Activated CD8-positive, alpha-beta memory T cell treated with anti-CD3 and anti-CD28 coated beads for 1 hour (primary cell): ENCODE results near the gene ETV3L.
"Not testable (repeated sequence)": the region's sequence is repeated elsewhere in the genome, so short reads cannot be mapped to it uniquely, and the experiment has no call there.

Experiments used
- DNase-seq, 2 donors: peaks; one replicate each; pipeline ENCODE4 v3.0.0-alpha.2; 2020; ENCODE audit warnings: low read depth in 1 of 2; ENCODE audit errors: extremely low read depth in 1 of 2

ETV3L gene

DNA sequence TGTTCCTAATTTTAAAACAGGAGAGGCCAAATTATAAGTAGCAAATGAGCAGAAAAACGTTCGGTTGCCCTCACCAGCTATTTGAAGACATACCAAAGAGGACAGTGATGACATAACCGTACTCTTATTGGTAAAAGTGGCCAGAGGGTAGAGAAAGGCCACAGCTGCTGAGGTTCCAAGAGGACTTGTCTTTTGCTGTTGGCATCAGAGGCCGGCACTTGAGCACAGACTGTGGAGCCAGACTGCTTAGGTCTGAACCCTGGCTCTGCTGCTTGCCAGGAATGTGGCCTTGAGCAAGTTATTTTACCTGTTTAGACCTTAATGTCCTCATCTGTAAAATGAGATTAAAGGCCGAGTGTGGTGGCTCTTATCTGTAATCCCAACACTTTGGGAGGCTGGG, 14.9 kb downstream of the ETV3L start:
- no peak for DNase-seq

DNA sequence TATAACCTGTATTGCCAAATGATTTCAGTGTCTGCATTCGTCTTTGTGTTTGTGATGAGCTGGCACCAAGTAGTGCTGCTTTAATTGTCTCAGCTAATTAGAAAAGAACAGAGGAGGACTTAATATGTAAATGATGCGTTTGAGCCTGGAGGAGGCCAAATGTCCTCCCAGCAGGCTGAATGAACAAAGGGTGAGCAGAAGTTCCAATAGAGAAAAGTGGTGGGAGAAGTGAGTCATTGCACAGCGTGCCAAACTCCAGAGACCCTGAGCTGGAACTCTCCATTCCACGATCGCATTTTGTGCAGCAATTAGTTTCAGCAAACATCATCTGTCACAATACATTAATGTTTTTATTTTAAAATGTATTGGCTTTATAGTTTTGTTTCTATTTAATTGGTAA, 17.9 kb downstream of the ETV3L start:
- DNase-seq = no peak

- no peak for DNase-seq
Measured at GRCh38 chr1:157080714-157081113, 18.9 kb downstream of the ETV3L start.

DNA sequence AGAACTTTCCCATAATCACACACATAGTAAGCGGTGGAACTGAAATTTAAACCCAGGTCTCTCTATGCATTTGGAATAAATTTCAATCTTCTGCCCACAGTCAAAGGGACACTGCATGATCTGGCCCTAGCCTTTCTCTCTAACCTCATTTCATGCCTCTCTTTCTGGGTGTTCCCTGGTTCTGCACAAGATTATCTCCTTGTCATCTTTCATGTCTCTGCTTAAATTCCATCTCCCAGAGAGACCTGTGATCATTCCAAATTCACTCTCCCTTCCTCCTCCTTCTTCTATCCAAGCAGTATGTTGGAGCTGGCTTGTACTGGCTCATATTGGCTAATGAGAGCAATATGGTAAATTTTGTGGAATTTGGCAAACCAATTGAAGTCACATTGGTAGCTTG, 22.2 kb downstream of the ETV3L start:
- no peak for DNase-seq

- no peak for DNase-seq
Measured at GRCh38 chr1:157073944-157074685, 25.5 kb downstream of the ETV3L start.

DNA sequence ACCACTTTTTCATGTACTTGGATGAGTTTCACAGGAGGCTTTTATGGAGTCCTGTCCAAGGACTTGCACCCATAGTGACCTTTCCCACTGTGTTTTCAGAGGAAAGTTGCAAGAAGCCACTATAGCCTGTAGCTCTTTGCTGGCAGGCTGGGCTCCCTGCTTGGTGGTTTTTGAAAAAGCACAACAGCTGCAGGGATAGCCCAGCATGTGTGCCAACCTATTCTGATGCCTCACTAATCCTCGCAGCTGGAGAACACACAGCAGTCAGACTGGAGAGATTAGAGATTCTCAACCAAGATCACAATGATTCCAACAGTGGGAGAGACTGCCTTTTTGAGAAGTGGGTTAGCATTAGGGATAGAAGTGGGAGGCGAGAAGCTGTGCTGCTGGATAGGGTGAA, 30.0 kb downstream of the ETV3L start:
- no peak for DNase-seq

GRCh38 chr1:157059241-157059640, 40.4 kb downstream of the ETV3L start:
- not testable (repeated sequence) for DNase-seq

DNA sequence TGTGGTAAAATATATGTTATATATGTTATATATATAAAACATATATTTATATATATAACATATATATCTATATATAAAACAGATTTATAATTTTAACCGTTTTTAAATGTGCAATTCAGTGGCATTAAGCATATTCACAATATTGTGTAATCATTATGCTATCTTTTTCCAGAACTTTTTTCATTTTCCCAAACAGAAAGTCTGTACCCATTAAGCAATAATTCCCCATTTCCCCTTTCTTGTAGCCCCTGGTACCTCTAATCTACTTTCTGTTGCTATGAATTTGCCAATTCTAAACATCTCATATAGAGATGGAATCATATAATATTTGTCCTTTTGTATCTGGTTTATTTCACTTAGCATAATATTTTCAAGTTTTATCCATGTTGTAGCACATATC, 43.3 kb downstream of the ETV3L start:
- no peak for DNase-seq

- not testable (repeated sequence) for DNase-seq
Measured at GRCh38 chr1:157055729-157056128, 43.9 kb downstream of the ETV3L start.

GRCh38 chr1:157050836-157051235, 48.8 kb downstream of the ETV3L start:
- no peak for DNase-seq

GRCh38 chr1:157047062-157047410, 52.6 kb downstream of the ETV3L start:
- no peak for DNase-seq

DNA sequence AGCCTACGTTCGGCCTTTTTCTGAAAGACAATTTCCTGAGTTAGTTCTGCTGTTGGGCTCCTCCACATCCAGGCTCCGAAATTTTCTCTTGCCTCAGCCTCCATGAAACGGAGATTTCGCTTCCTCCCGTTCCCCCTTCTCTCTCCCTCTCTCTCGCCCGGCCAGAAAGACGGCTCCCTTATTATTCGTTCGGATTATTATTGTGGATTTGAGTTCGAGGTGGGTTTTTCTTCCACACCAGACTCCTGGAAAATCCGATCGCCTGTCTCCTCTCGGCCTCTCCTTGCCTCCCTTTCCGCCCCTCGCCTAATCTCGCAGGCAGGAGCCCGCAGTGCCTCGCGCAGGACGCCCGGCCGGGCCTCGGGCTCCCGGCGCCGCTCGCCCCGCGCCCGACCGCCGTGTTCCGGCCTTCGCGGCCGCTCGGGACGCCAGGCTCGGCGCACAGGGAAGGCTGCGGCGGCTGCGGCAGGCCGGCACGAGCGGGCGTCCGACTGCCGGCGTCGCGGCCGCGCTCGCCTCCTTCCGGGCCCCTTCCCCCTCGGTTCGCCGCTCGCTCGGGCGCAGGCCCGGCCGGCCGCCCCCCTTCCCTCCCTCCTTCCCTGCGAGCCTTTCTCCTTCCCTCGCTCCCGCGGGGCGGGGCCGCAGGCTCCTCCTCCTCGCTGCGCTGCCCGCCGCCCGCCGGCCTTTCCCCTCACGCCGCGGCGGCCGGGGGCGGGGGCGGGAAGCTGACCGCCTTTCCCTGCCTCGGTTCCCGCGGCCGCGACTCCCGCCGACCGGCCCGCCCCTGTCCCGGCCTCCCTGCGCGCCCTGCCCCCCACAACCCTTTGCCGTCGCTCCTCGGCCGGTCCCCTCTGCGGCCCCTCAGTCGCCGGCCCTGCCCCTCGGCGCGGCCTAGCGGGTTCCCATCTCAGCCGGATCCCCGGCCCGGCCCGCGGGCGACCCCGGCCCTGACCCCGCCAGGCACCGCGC, 54.1 kb downstream of the ETV3L start, which contains the start of gene ARHGEF11:
ARHGEF11 (minus strand) TSS at position 493 of the 969 bp plus-strand sequence. CDS start 1,412 bp downstream, outside the sequence.
- DNase-seq = peak in 1 of 2 donors; percentile 3

GRCh38 chr1:157044326-157044725, 55.3 kb downstream of the ETV3L start:
- no peak for DNase-seq

DNA sequence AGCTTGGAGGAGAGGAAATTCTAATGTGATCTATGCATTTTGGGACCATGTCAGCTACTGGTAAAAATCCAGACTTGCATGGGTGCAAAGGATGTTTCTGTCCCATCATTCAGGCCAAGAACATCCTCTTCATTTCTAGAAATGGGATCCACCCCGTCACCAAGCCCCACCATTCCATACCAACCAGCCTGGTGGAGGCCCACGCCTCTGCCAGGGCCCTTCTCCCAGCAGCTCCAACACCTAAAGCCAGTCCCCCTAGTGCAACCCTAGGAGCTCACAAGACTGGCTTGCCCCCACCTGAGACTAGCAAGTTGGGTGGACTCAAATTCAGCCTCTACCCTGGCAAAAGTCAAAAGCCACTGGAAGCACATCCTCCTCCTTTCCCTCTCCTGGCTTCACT, 55.9 kb downstream of the ETV3L start:
- DNase-seq = no peak

- DNase-seq = no peak
Measured at GRCh38 chr1:157042846-157043245, 56.8 kb downstream of the ETV3L start.
